HuH-7 (cell line): Measurements from ENCODE around the gene TCF4.

ENCODE experiments used
- DNase-seq: peaks from one replicate; pipeline ENCODE4 v3.0.0; 2011; ENCODE audit warnings: low spot score

Gene TCF4

DNA sequence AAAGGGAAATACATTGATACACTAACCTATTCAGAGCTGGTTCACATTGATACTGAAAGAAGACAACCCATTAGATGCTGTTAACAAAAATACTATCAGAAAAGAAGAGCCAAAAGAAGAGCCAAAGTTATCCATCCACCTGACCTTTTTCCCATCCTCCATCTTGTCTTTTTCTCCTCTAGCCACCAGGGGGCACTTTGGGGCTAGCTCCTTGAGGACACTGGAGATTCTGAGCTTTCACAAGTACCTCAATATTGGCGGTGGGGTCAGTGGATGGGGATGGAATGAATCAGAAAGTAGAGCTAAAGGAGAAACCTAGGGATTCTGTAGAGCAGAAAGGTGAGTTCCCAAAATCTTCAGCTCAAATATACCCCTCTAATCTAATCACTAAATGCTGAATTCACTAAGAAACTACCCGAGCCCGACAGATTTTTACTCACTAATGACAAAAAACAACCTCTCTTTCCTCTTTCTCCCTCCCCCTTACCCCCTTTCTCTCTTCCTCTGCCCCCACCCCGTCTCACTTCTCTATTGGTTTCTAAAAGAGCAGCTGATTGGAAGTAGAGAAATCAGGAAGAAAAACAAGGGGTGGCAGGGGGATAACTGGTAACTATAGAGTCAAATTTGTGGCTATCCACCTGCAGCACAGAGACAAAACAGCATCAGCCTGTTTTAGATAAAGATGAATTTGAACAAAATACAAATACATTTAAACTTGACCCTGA is 203.3 kb downstream of the TCF4 start:
- peak; percentile 8 for DNase-seq

DNA sequence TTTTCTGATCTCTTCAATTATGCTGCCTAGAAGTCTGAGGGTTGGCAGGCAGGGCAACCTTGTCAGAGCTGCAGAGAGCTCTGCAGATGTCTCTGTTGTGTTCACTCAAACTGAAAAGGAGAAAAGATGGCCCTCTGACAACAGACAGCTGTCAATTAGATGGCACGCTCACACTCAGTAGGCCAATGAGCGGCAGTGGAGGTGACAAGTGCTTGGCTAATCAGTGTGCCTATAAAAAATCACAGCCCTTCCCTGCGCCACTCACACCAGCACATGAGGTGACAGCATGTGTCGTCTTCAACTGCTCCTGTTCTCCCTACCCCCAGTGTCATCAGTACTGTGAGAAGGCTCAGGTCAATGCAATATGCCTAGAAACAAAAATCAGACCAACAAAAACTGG is 203.9 kb downstream of the TCF4 start:
- no peak for DNase-seq

DNA sequence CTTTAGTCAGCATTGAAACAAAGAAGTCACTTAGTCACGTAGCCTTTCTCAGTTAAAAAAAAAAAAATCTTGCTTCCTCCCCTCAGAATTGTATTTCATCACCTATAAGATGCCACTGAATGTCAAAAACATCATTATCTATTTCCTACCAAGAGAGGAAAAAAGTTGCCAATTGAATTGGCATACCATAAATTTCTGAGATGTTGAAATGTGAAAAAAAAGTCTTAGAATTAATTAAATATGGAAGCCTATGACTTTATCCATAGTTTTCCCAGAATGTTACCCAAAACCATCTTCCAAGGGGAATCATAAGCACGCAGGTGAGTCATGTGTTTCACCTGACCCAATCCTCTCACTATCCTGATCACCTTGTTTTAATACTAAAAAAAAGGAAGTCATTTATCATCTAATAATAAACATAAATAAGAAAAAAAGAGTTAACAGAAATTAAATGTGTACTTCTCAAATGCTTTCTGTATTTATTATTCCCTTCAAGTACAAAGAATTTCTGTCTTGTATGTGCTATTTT is 205.7 kb downstream of the TCF4 start:
- no peak for DNase-seq

DNA sequence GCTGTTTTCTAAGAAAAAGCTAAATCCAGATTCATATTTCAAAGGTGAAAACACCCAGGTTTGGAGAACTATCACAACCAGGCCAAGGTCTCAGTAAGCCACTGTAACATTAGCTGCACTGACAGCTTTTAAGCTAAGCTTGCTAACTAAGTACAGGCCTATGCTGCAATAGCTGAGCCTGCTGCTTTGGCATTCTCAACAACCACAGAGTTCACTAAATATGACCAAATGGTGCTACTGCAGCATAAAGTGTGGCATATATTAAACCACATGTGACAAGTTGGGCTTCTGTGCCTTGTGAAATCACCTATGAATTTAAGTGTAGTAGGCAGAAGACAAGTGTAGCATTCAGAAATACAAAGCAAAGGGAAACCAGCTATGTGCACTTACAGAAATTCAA is 206.7 kb downstream of the TCF4 start:
- DNase-seq, result no peak

DNA sequence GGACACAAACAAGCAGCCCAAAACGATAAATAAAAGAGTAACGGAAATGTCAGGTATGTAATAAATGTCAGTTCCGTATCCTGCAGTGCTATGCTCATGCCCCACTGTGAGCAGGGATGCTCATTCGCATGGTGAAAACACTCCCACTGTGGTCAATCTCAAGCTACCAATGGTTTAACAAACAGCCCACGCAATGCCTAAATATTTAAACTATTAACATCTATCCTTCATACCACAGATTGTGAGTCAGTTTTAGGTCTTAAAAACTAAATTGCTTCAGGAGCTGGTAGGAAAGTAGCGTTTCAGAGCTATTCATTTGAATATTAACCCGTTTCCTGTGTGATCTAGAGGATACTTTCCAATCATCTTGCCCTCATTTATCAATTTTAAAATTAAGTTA is 207.4 kb downstream of the TCF4 start:
- no peak for DNase-seq

DNA sequence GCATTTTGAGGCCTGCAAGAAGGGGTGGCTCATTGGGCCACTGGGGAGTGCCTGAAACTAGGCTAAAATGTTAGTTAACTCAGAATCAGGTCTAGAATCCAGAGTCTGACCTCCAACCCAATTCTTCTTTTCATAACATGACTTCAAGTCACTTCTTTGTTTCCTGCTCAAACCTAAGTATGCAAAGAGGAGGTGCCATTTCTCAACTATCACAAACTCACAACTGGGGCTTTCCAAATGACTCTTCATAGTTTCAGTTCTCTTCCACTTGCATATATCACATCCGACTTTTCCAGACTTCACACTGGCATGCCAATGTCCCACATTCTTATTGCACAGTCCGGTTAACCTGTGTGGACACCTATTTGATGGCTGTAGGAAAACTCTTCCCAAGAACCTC is 211.6 kb downstream of the TCF4 start:
- DNase-seq, result no peak

DNA sequence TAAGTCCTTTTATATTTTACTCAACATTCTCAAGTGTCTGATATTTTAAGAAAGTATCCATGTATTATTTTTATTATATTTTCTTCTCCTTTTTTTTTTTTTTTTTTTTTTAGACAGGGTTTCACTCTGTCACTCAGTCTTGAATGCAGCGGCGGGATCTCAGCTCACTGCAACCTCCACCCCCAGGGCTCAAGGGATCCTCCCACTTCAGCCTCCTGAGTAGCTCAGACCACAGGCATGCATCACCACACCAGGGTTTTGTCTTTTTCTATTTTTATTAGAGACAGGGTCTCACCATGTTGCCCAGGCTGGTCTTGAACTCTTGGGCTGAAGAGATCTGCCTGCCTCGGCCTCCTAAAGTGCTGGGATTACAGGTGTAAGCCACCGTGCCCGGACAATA is 212.1 kb downstream of the TCF4 start:
- DNase-seq, result no peak

DNA sequence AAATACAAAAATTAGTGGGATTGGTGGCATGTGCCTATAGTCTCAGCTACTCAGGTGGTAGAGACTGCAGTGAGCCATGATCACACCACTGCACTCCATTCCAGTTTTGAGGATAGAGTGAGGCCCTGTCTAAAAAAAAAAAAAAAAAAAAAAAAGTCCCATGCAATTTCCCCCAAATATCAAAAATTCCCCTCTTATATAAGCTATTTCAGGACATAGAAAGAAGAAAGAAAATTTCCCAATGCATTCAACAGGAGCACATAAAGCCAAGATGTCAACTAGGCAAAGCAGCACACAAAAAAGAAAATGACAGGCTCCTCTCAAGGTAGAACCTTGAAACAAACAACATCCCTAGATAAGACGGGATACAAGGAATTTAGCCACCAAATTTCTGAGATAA is 213.3 kb downstream of the TCF4 start:
- DNase-seq, result no peak

DNA sequence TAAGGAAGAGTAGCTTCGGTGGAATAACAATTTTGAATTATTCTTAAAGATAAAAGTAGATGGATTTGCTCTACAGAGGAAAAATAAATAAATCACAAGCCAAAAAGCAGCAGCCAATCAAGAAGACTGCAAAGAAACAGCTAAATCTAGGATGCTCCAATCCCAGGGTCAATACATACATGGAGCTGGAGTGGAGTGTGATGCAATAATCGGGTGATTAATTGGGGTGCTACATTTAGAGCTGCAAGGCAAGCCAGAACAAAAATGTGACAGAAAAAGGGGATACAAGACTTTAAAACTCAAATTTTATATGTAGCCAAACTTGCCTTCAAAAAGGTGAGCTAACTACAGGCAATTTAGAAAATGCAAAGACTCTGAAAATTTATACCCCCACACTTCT is 215.8 kb downstream of the TCF4 start:
- no peak for DNase-seq

DNA sequence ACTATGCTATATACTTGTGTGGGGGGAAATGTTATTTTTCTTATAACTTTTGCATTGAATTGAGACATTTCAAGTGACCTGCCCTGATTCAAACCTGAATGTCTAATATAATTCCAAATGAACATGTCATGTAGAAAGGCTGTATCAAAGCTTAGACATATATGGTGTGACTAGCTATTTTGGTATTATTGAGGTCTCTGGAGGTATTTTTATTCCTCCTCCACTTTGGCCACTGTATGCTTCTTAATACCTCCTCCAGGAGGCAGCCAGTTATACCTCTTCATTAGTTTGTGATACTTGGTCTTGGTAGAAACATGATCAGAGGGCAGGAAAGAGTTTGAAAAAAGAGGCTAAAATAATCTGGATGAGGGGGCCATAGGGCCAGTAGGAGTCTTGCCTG is 217.1 kb downstream of the TCF4 start:
- no peak for DNase-seq

DNA sequence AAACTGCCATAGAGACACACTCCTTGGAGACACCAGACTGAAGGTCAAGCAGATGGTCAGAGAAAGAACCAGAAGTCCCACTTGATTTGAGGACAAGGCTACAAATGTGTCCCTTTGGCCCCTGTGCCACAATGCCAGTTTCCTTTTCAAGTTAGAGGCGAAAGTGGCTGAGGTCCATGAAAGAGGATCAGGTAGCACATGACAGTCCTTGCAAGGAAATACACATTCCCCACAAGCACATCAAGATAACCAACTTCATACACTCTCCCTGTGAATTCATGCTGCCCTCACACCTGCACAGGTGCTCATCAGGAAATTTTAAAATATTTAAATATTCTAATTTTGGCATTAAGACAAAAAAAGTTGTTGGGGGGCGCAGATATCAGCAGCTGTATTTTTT is 218.6 kb downstream of the TCF4 start:
- DNase-seq, result no peak

DNA sequence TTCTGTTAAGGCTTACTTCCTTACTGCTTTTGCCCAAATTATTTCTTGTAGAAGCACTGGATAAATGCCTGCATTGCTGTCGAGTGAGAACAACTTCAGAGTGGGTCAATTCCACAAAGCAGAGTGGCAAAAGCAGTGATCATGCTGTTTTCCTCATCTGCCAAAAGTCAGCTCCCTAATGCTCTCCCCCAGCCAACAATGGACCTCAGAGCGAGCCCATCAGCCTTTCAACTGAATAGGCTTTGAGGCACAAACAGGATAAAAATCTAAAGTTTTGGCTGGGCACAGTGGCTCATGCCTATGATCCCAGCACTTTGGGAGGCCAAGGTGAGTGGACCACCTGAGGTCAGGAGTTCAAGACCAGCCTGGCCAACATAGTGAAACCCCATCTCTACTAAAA is 222.7 kb downstream of the TCF4 start:
- no peak for DNase-seq

DNA sequence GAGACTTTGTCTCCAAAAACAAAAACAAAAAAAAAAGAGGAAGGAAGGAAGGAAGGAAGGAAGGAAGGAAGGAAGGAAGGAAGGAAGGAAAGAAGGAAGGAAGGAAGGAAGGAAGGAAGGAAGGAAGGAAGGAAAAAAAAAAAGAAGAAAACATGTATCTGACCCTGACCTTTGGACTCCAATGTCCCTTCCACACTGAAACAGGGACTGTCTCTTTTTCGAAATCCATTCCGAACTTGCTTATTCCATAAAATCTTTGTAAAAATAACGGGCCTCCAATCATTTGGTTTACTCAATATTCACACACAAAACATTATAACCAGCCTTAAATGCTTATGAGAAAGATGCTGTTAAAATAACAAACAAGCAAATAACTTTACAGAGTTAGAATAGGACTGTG is 225.7 kb downstream of the TCF4 start:
- DNase-seq, result no peak

DNA sequence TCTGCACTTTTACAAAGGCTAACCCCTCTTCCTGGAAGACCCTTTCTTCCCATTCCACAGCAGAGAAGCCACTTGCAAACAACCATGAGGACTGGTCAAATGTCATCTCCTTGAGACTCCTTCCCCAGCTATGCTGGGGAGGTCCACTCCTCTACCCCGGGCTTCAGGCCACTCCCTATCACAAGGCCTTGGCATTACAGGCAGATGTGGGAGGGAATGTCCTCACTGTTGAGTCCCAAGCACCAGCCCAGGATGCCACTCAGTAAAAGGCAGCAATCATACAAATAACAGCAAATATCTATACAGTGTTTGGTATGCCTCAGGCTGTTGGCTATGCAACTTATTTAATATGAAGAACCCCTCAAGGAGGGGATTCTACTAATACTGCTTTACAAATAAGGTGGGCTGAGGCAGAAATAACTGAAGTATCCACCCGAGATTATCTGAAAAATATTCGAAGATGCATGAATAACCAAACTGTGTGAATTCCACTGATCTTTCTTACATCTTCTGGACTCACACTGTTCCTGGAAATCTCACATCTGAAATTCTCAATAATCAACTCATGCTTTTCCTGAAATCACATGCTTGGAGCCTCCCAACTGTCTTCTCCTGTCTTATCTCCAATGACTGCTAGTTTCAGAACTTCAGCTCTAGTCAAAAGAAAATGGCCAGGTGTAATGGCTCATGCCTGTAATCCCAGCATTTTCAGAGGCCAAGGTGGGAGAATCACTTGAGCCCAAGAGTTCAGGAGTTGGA is 226.3 kb downstream of the TCF4 start:
- DNase-seq, result no peak

DNA sequence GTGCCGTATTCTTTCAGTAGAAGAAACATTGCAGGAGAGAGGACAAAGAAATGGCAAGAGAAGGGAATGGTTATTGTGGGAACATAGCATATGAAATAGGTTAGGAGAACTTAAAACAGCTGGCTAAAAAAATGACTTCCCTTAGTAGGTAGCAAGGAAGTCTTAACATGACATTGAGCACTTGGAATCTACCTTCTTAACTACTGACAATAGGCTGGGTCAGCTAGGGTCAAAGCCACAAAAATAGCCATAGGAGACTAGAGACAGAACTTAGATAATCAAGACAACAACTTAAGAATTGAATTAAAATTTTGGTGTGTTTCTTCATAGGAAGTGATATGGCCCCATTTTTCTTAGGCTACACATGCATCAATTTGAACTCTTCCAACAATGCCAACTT is 227.9 kb downstream of the TCF4 start:
- no peak for DNase-seq

DNA sequence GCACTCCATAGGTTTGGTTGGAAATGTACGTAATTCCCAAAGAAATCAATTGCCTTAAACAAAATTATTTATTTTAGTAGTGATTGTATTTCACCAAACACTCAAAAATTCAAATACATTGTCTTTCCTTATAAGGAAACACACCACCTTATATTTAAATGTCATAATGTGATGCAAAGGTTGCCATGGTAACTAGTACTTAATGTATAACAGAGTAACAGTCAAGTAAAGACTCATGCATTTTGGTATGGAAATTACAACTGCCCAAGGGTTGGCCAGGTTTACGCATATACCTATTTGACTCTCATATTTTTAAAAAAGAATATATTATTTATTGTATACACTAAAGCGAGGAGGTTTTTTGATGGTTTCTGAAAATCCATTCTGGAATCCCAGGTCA is 231.2 kb downstream of the TCF4 start:
- no peak for DNase-seq

DNA sequence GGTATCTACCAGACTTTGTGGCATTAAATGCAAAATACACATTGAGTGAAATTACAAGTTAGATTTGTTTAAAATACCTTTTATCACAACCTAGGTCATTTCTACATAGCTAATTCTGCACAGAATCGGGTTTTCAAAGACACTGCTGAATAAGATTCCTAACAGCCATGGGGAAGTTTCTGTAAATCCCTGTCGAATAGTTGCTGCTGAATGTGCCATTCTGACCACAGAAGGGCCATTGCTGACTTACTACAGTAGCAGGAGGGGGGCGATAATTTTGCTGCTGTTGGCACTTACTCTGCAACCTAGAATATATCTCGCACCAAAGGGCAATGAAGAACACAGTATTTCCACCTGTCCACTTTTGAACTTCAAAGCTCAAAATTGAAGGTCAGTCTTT is 232.8 kb downstream of the TCF4 start:
- no peak for DNase-seq

DNA sequence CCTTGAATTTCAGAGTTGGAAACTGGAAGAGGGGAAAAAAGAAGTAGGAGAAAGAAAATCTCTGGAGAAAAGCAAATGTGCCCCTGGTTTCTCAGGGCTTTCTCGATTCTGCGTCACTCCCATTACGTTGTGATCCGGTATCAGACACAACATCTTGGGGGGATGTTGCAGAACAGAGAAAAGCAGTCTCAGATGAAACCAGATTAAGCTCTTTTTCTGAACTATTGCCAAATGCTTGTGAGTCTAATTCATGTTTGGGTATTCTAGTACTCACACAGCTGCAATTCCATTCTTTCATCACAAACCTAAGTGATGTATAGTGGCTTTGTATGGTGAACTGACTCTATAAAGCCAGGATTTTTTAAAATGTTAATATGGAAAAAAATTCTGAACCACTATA is 233.2 kb downstream of the TCF4 start:
- no peak for DNase-seq

DNA sequence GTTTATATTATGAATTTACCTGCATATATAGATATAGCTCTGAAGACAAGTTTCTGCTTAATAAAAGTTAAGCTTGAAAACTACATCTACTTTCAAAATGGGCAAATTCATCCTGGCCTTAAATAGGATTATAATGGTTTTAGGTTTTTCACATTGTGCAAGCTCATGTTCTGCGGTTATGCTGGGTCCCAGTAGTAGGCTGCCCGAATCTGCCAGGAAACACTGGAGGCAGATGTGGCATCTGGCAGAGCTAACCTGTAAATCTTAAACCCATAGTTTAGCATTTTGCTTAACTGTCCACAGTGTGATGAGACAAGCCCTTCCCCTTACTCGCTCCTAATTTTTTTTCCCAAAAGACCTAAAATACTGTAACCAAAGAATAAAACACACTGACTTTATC is 234.2 kb downstream of the TCF4 start:
- no peak for DNase-seq

DNA sequence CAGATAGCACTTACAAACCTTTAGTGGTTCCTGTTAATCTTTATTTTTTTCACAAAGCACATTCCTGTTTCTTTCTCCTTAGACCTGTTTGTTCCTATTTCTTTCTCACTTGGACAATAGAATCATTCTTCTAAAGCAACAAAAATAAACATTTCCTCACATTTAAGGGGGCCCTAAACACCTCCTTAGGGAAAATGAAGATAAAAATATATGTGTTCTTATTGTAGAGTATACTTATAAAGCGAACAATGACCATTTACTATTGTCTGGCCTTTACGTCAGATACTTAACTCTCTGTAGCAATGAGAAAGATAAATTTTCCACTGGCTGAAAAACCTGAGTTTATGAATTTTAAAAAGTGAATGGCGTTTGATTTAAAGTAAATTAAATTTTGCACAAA is 234.6 kb downstream of the TCF4 start:
- DNase-seq, result no peak

DNA sequence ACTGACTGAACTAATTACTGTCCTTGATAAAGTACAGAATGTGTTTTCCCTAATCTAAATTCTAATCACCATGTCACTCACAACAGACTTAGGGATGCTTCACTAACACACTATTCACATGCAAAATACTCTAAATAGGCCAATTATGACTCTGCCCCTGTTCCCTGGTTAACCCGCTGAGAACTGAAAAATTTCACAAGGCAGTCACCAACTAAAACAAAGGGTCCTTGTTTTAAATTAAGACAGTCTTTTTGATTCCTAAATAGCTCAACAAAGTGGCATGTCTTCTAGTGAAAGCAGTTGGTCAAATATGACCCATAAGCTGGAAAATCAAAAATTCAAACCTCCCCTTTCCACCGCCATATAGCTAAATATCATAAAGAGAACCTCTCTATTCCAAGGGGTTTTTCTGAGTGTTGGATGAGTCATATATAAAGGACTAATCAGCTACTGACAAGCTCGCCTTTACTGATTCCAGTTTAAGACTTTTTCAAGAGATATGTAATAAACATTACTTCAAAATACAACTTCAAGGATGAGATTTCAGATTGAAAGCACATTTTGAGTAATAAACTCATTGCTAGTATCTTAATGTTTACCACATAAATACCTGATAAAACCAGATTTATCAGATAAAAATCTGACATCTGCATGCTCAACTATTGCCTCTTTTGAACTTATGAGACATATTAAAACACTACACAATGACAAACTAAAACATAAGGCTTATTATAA is 235.8 kb downstream of the TCF4 start:
- DNase-seq, result no peak

DNA sequence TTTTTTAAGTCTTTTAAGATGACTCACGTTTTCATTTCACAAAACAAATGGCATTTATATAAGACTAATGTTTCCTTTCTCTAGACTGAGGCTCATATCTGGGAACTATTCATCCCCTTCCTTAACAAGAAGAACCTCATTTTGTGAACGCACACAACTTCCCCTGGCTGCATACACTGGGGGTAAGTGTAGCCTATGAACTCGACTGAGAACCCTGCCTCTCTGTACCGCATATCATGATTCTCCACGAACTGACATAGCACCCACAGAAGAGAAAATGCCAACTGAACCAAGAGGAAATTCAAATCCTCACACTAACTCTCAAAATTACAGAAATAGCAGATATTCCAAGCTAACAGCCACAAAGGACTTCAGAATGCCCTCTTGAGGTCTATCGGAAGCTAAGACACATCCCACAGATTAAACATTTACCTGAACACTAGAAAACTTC is 236.7 kb downstream of the TCF4 start:
- DNase-seq, result no peak

DNA sequence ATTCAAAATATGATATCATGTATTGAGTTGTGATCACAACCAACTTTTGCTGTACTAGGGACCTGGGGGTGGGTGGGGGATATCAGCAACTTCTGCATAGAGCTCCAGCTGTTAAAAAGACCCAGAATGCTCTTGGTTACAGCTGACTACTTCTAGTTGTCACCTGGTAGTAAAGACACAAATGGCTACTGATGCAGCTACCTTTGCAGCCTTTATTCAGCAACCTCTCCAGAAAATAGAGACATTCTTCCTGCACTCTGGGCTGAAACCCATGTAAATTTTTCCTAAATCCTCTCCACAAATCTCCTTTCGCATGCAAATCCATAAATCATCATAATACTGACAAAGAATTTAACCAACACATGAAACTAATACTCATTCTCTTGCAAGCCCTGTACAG is 238.3 kb downstream of the TCF4 start:
- no peak for DNase-seq
